PFSK-1 (cell line): ENCODE results near the gene ZNF740.

Source experiments
- FOXP2 ChIP-seq: optimal IDR thresholded peaks from 2 replicates; pipeline ENCODE3; 2011; ENCODE audit warnings: borderline replicate concordance, control low read depth, inconsistent platforms; ENCODE audit not compliant: insufficient read depth; ENCODE audit errors: extremely low read length, extremely low read depth
- POLR2AphosphoS5 ChIP-seq: IDR thresholded peaks from 2 replicates; pipeline ENCODE4 v1.6.1; 2012; ENCODE audit warnings: low read depth, mild to moderate bottlenecking, control low read depth, low read length, moderate library complexity
- REST ChIP-seq, 2 experiments: IDR thresholded peaks; 2 replicates each; pipeline versions ENCODE4 v1.6.1 to v1.8.0; 2011 to 2012; ENCODE audit warnings: low read depth in 2 of 2, low read length in 2 of 2, control low read depth in 1 of 2, inconsistent platforms in 1 of 2, mild to moderate bottlenecking in 1 of 2, moderate library complexity in 1 of 2; ENCODE audit not compliant: insufficient read depth in 1 of 2
- SIN3A ChIP-seq: IDR thresholded peaks from 2 replicates; pipeline ENCODE4 v1.6.1; 2012; ENCODE audit warnings: mild to moderate bottlenecking, low read length, moderate library complexity, borderline replicate concordance; ENCODE audit not compliant: insufficient read depth
- TAF1 ChIP-seq: IDR thresholded peaks from 2 replicates; pipeline ENCODE4 v1.6.1; 2012; ENCODE audit warnings: low read length, control low read depth, borderline replicate concordance; ENCODE audit not compliant: insufficient read depth

ZNF740 gene

GRCh38 chr12:53236443-53237111 lies 56.1 kb downstream of the ZNF740 start:
- TF ChIP-seq REST (IDR thresholded peaks at IDR 0.05; ENCODE audit: insufficient read depth in 1 of 2, low read depth in 2 of 2, low read length in 2 of 2) (no peak), TAF1 (no peak), SIN3A (no peak), FOXP2 (no peak), POLR2AphosphoS5 (no peak)

GRCh38 chr12:53239643-53240258 lies 59.2 kb downstream of the ZNF740 start:
- TF ChIP-seq POLR2AphosphoS5 (no peak), TAF1 (no peak), SIN3A (no peak), REST (IDR thresholded peaks at IDR 0.05; ENCODE audit: insufficient read depth in 1 of 2, low read depth in 2 of 2, low read length in 2 of 2) (no peak), FOXP2 (no peak)

- no peak for TF ChIP-seq FOXP2
- TF ChIP-seq SIN3A = no peak
- TF ChIP-seq REST (IDR thresholded peaks at IDR 0.05; ENCODE audit: insufficient read depth in 1 of 2, low read depth in 2 of 2, low read length in 2 of 2) = no peak
- TF ChIP-seq POLR2AphosphoS5 = no peak
- TF ChIP-seq TAF1 = no peak
Measured at GRCh38 chr12:53241623-53242412, 61.3 kb downstream of the ZNF740 start.

- TF ChIP-seq REST (IDR thresholded peaks at IDR 0.05; ENCODE audit: insufficient read depth in 1 of 2, low read depth in 2 of 2, low read length in 2 of 2) (no peak), POLR2AphosphoS5 (no peak), TAF1 (no peak), FOXP2 (no peak), SIN3A (no peak)
Measured at GRCh38 chr12:53244337-53244736, 63.8 kb downstream of the ZNF740 start.
